Heart right ventricle (tissue), 16 donors: Measurements from ENCODE around the gene LGALS14. TPM values are rescaled to one million over a fixed set of nuclear protein-coding genes. Genes with fewer than 3 reads are reported as not detected.
A peak's percentile ranks its signal among the peaks of the same experiment; 100 is the strongest.

ENCODE experiments used
- ATAC-seq, 8 donors: fragments of 200-7000 bp; cut with Tn5 transposase; one replicate each; pipeline ENCODE4 v1.9.1; 2020; ENCODE audit warnings: mild to moderate bottlenecking in 8 of 8, moderate library complexity in 8 of 8, moderate number of reproducible peaks in 1 of 8
- DNase-seq, 2 donors: peaks; one replicate each; pipeline ENCODE4 v3.0.0-alpha.2; 2020
- H3K27ac ChIP-seq, 10 donors: fragments of 200-600 bp; sonication (generic) in 2 of 10; one replicate each; pipeline versions ENCODE4 v1.5.0 to v1.8.0; 2020 to 2022; ENCODE audit warnings: mild to moderate bottlenecking in 3 of 10
- H3K27me3 ChIP-seq, 7 donors: fragments of 200-600 bp; one replicate each; pipeline ENCODE4 v1.8.0; 2021 to 2022; ENCODE audit warnings: mild to moderate bottlenecking in 2 of 7
- H3K36me3 ChIP-seq, 9 donors: fragments of 200-600 bp; sonication (generic) in 1 of 9; one replicate each; pipeline versions ENCODE4 v1.5.0 to v1.8.0; 2020 to 2022; ENCODE audit warnings: mild to moderate bottlenecking in 2 of 9
- H3K4me1 ChIP-seq, 9 donors: fragments of 200-600 bp; sonication (generic) in 1 of 9; one replicate each; pipeline versions ENCODE4 v1.5.0 to v1.8.0; 2020 to 2022; ENCODE audit warnings: mild to moderate bottlenecking in 4 of 9
- H3K4me3 ChIP-seq, 10 donors: fragments of 200-600 bp; sonication (generic) in 2 of 10; one replicate each; pipeline versions ENCODE4 v1.5.0 to v1.8.0; 2020 to 2022; ENCODE audit warnings: mild to moderate bottlenecking in 7 of 10, moderate library complexity in 2 of 10
- H3K9me3 ChIP-seq, 11 donors: fragments of 200-600 bp in 10 of 11; sonication (generic) in 2 of 11; one replicate each; pipeline versions ENCODE4 v1.5.0 to v1.8.0; 2013 to 2022; ENCODE audit warnings: mild to moderate bottlenecking in 2 of 11, control low read depth in 1 of 11, moderate library complexity in 1 of 11
- CTCF ChIP-seq, 9 donors: fragments of 200-600 bp; sonication (generic) in 2 of 9; IDR thresholded peaks; one replicate each; pipeline versions ENCODE4 v1.5.0 to v1.8.0; 2021 to 2022; ENCODE audit warnings: antibody characterized with exemption in 9 of 9, mild to moderate bottlenecking in 5 of 9, moderate library complexity in 1 of 9
- WGBS, 2 donors: extraction: QIAGEN DNeasy Blood & Tissue Kit; methylation state at CpG; one replicate each; pipeline ENCODE4 v1.1.7; 2013; ENCODE audit warnings: inconsistent platforms in 1 of 2; 5-methylcytosine and 5-hydroxymethylcytosine counted together
- intact Hi-C, 10 donors: fragments of 100-400 bp; cut with DNase I; formaldehyde crosslinking; loops; one replicate each; pipeline versions ENCODE4 v1.11.1 to v1.14.2; 2022
- polyA plus RNA-seq, 2 donors: library from polyadenylated mRNA; stranded (reverse); fragments of 200-250 nt; gene quantifications; one replicate each; pipeline ENCODE4 v1.2.3, GENCODE V29; 2013
- total RNA-seq, 10 donors: library from RNA; stranded (reverse); fragmentation: NEBNext Ultra II Directional in 3 of 10; extraction: Animal tissue kit (Norgen Biotek cat#: 25700) in 3 of 10; gene quantifications; one replicate each; pipeline versions ENCODE4 v1.2.1 to v1.2.4, GENCODE V29; 2021 to 2023
- donor health status: Arrhythmogenic right ventricular cardiomyopathy.
- donor health status: ischemic (EF 13 %, LVEDD 7.1; RV severe dilation, severe dysfunction).
- donor health status: healthy with polysubstance abuse.
- donor health status: DM: no; HTN: yes; CAD: no.
- donor health status: DM: no; HTN: no; CAD: no.
- donor health status: ischemic (EF 25% LVEDD 6.9; RV normal size, moderate dysfunction).
- donor health status: ischemic (EF 25% LVEDD 5.7; RV mildly dilated, moderate dysfunction).
- donor health status: healthy.
- donor health status: DM: yes; HTN: yes; CAD: no.
- donor health status: Ischemic cardiomyopathy.
- donor health status: ischemic (EF 35%, LVEDD 5.7; RV mildly dilated, moderate dysfunction).
- donor health status: nonischemic (EF 11% LVEDD 7.7; RV severe dilation, severe dysfunction).
- donor health status: DM: yes; HTN: yes; CAD: no.
- donor health status: PGD.
- donor health status: ischemic (EF 29% LVEDD 5.4; RV normal size, mild dysfunction).
- donor health status: nonischemic (EF 23%, LVEDD 6.1; RV moderate dilation, normal function).

The LGALS14 gene
- total and polyA plus RNA-seq, 12 donors: not detected

- H3K27me3 ChIP-seq: peaks cover 0 to 55% (median 20%) of the 10 kb centered on the region in 7 donors
- H3K27ac ChIP-seq: peak overlapping the region in 1 of 10 donors; percentile 26
- ATAC-seq (no peak), DNase-seq (no peak)
- TF ChIP-seq CTCF (IDR thresholded peaks at IDR 0.05): no peak
- no peaks in the 10 kb centered on the region for H3K9me3 ChIP-seq
- WGBS, 2 donors: 70 to 73% methylated on average over 4 of the region's 4 CpGs
- H3K4me3 ChIP-seq: no peak overlapping the region
- H3K36me3 ChIP-seq: no peaks in the 10 kb centered on the region
- intact Hi-C loops: no loop called here
- H3K4me1 ChIP-seq: no peaks in the 10 kb centered on the region
Observed at GRCh38 chr19:39746836-39747529, 42.7 kb downstream of the LGALS14 start.

- Histone ChIP-seq H3K27me3 (peaks cover 0 to 44% (median 7%) of the 10 kb centered on the region in 7 donors), H3K4me3 (no peak overlapping the region), H3K9me3 (no peaks in the 10 kb centered on the region), H3K27ac (no peak overlapping the region), H3K4me1 (no peaks in the 10 kb centered on the region), H3K36me3 (no peaks in the 10 kb centered on the region)
- 65 to 70% methylated on average over 5 of the region's 5 CpGs for WGBS, 2 donors
- TF ChIP-seq CTCF (IDR thresholded peaks at IDR 0.05): no peak
- intact Hi-C loops: no loop called here
- ATAC-seq (no peak), DNase-seq (no peak)
Observed at GRCh38 chr19:39749981-39750380, 45.7 kb downstream of the LGALS14 start.

- Histone ChIP-seq H3K27me3 (peaks cover 0 to 38% (median 6%) of the 10 kb centered on the region in 7 donors), H3K27ac (no peak overlapping the region), H3K9me3 (no peaks in the 10 kb centered on the region), H3K36me3 (no peaks in the 10 kb centered on the region), H3K4me3 (no peak overlapping the region), H3K4me1 (no peaks in the 10 kb centered on the region)
- no peak for TF ChIP-seq CTCF (IDR thresholded peaks at IDR 0.05)
- intact Hi-C loops: no loop called here
- no peak for DNase-seq
- no peak for ATAC-seq
Observed at GRCh38 chr19:39752390-39752789, 48.1 kb downstream of the LGALS14 start.

- Histone ChIP-seq H3K4me1 (no peaks in the 10 kb centered on the region), H3K36me3 (no peaks in the 10 kb centered on the region), H3K4me3 (no peak overlapping the region), H3K27me3 (peaks cover 0 to 42% (median 10%) of the 10 kb centered on the region in 7 donors), H3K9me3 (no peaks in the 10 kb centered on the region), H3K27ac (no peak overlapping the region)
- intact Hi-C loops: no loop called here
- ATAC-seq (no peak), DNase-seq (no peak)
- no peak for TF ChIP-seq CTCF (IDR thresholded peaks at IDR 0.05)
Observed at GRCh38 chr19:39752795-39753194, 48.5 kb downstream of the LGALS14 start.
